GM10266 (cell line): ENCODE measurements around the gene EIF3A.
"Not testable (repeated sequence)": the region's sequence is repeated elsewhere in the genome, so short reads cannot be mapped to it uniquely, and the experiment has no call there.

ENCODE experiments used
- DNase-seq: peaks from one replicate; pipeline ENCODE4 v3.0.0; 2012; ENCODE audit errors: extremely low spot score
- CTCF ChIP-seq: IDR thresholded peaks from 2 replicates; pipeline ENCODE4 v1.5.1; 2012; ENCODE audit warnings: mild to moderate bottlenecking, low read depth; ENCODE audit not compliant: control insufficient read depth, insufficient read depth; ENCODE audit errors: missing control alignments

The EIF3A gene

GRCh38 chr10:119028900-119029612, 51.6 kb downstream of the EIF3A start:
- TF ChIP-seq CTCF: peak; percentile 18
- peak; percentile 95 for DNase-seq

GRCh38 chr10:119028445-119028899, 52.1 kb downstream of the EIF3A start:
- DNase-seq: not testable (repeated sequence)

- no peak for TF ChIP-seq CTCF
- DNase-seq: no peak
Observed at GRCh38 chr10:119026301-119027110, 54.1 kb downstream of the EIF3A start.

GRCh38 chr10:119025776-119026175, 54.8 kb downstream of the EIF3A start:
- no peak for DNase-seq
- no peak for TF ChIP-seq CTCF

GRCh38 chr10:119025336-119025735, 55.3 kb downstream of the EIF3A start:
- DNase-seq: no peak
- TF ChIP-seq CTCF: no peak

GRCh38 chr10:119024882-119025281, 55.7 kb downstream of the EIF3A start:
- no peak for TF ChIP-seq CTCF
- DNase-seq: no peak

- TF ChIP-seq CTCF: no peak
- DNase-seq: no peak
Observed at GRCh38 chr10:119023553-119023868, 57.1 kb downstream of the EIF3A start.
